Memory B cell (primary cell): ENCODE results near the gene ZBTB38.
A peak's percentile ranks its signal among the peaks of the same experiment; 100 is the strongest.

Experiments used
- ATAC-seq: fragments of 150-1000 bp; cut with Tn5 transposase; 2 replicates; pipeline ENCODE4 v1.10.0; 2021; ENCODE audit warnings: low read depth, mild to moderate bottlenecking, moderate library complexity
- DNase-seq, 2 donors: peaks; one replicate each; pipeline ENCODE4 v3.0.0; 2022; ENCODE audit warnings: low spot score in 2 of 2
- H3K27ac Mint-ChIP-seq: one replicate; pipeline ENCODE4 v1.8.0; 2022; ENCODE audit warnings: mild to moderate bottlenecking, moderate library complexity, mixed read lengths
- H3K27me3 Mint-ChIP-seq: one replicate; pipeline ENCODE4 v1.8.0; 2022; ENCODE audit warnings: mixed read lengths
- H3K36me3 Mint-ChIP-seq: one replicate; pipeline ENCODE4 v1.8.0; 2022; ENCODE audit warnings: mild to moderate bottlenecking, mixed read lengths
- H3K4me1 Mint-ChIP-seq: one replicate; pipeline ENCODE4 v1.8.0; 2022; ENCODE audit warnings: mixed read lengths
- H3K4me3 Mint-ChIP-seq: one replicate; pipeline ENCODE4 v1.8.0; 2022; ENCODE audit warnings: mild to moderate bottlenecking, moderate library complexity, mixed read lengths
- H3K9me3 Mint-ChIP-seq: one replicate; pipeline ENCODE4 v1.8.0; 2022; ENCODE audit warnings: mixed read lengths

ZBTB38 gene

DNA sequence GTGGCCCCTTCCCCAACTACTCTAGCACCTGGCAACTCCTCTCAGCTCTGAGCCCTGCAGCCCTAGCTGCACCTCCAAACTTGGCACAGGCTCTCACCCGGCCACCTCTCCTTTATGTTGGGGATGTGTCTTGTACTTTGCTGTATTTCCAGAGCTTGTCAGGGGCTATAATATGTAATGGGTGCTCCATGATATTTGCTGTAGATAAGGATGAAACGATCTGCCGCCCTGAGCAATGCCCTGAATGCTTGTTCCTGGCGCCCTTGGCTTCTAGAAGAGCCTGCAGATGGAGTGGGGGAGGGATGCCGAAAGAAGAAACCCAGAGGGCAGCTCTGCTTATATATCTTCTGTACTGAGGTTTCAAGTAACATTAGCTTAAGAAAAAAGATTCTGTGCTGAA lies 35.9 kb upstream of the ZBTB38 start:
- H3K4me1 Mint-ChIP-seq, result peaks cover 15% of the 10 kb centered on the region
- H3K36me3 Mint-ChIP-seq, result peaks cover 2% of the 10 kb centered on the region
- no peak for DNase-seq
- H3K9me3 Mint-ChIP-seq, result no peaks in the 10 kb centered on the region
- peaks cover 9% of the 10 kb centered on the region for H3K27me3 Mint-ChIP-seq
- no peak overlapping the region for H3K4me3 Mint-ChIP-seq
- no peak for ATAC-seq
- no peak overlapping the region for H3K27ac Mint-ChIP-seq

DNA sequence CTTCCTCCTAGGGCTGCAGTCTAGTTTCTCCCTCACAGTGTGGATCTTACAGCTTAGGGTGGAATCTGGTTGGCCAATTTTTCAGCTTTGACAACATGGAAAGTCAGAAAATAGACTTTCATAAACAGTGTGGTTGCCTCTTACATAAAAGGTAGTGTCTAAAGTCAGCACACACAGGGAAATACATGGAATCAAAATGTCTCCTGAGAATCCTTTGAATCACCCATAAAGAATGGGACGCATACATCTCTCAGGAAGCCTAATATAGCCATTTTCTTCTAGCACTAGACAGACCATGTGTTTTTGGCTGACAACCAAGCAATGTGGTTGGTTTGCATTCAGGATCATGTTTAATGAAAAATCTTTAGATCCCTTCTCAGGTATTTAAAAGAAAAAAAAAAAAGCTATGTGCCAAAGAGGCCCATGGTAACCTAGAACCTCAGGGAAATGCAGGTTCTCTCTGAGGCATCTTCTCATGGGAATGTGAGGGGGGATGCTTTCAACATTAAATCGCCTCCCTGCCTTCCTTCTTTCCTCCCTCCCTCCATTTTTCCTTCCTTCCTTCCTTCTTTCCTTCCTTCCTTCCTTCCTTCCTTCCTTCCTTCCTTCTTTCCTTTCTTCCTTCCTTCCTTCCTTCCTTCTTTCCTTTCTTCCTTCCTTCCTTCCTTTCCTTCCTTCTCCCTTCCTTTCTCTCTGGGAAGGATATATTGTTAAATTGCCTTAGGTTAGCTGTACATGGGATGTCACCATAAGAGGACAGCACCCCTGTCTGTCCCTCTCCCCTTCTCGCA lies 34.3 kb upstream of the ZBTB38 start:
- Mint-ChIP-seq H3K4me1 (peaks cover 19% of the 10 kb centered on the region), H3K27me3 (peaks cover 8% of the 10 kb centered on the region), H3K4me3 (no peak overlapping the region), H3K36me3 (peaks cover 3% of the 10 kb centered on the region), H3K27ac (no peak overlapping the region), H3K9me3 (no peaks in the 10 kb centered on the region)
- no peak for ATAC-seq
- no peak for DNase-seq

GRCh38 chr3:141334627-141335250 lies 33.6 kb upstream of the ZBTB38 start:
- Mint-ChIP-seq H3K36me3 (peaks cover 3% of the 10 kb centered on the region), H3K4me3 (no peak overlapping the region), H3K4me1 (peaks cover 19% of the 10 kb centered on the region), H3K27ac (no peak overlapping the region), H3K9me3 (no peaks in the 10 kb centered on the region), H3K27me3 (peaks cover 8% of the 10 kb centered on the region)
- DNase-seq (no peak), ATAC-seq (no peak)

GRCh38 chr3:141335531-141336061 lies 32.7 kb upstream of the ZBTB38 start:
- Mint-ChIP-seq H3K4me1 (peaks cover 19% of the 10 kb centered on the region), H3K27me3 (peaks cover 8% of the 10 kb centered on the region), H3K4me3 (no peak overlapping the region), H3K36me3 (peaks cover 3% of the 10 kb centered on the region), H3K27ac (no peak overlapping the region), H3K9me3 (no peaks in the 10 kb centered on the region)
- ATAC-seq (no peak), DNase-seq (no peak)

- no peak overlapping the region for H3K27ac Mint-ChIP-seq
- peaks cover 6% of the 10 kb centered on the region for H3K36me3 Mint-ChIP-seq
- ATAC-seq (peak; percentile 97), DNase-seq (peak in 1 of 2 donors; percentile 28)
- H3K4me1 Mint-ChIP-seq, result peaks cover 12% of the 10 kb centered on the region
- H3K27me3 Mint-ChIP-seq, result peaks cover 13% of the 10 kb centered on the region
- peak overlapping the region; percentile 52 for H3K4me3 Mint-ChIP-seq
- H3K9me3 Mint-ChIP-seq, result no peaks in the 10 kb centered on the region
Observed at GRCh38 chr3:141336672-141337522, 31.4 kb upstream of the ZBTB38 start.

DNA sequence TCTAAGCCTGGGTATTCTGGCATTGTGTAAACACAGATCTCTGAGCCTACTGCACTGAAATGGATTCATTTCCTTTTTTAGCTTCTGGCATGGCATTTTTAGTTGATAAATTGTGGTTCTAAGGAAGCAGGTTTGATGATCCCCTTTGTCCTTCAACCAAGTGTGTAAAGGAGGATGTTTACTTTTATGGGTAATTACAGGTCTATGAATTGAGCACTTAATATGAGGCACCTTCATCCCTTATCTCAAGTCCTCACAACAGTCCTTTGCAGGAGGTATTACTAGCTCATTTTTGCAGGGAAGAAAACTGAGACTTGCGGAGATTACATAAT lies 30.8 kb upstream of the ZBTB38 start:
- no peak overlapping the region for H3K4me3 Mint-ChIP-seq
- H3K36me3 Mint-ChIP-seq, result peaks cover 6% of the 10 kb centered on the region
- peaks cover 12% of the 10 kb centered on the region for H3K4me1 Mint-ChIP-seq
- ATAC-seq (peak; percentile 10), DNase-seq (no peak)
- H3K9me3 Mint-ChIP-seq, result no peaks in the 10 kb centered on the region
- peaks cover 13% of the 10 kb centered on the region for H3K27me3 Mint-ChIP-seq
- H3K27ac Mint-ChIP-seq, result no peak overlapping the region

DNA sequence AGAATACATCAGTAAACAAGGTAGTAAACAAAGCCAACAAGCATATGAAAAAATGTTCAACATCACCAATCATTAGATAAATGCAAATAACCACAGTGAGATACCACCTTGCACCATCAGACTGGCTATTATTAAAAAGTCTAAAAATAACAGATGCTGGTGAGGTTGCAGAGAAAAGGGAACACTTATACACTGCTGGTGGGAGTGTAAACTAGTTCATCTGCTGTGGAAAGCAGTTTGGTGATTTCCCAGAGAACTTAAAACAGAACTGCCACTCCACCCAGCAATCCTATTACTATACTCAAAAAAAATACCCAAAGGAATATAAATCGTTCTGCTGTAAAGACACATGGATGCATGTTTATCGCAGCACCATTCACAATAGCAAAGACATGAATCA lies 30.3 kb upstream of the ZBTB38 start:
- Mint-ChIP-seq H3K9me3 (no peaks in the 10 kb centered on the region), H3K27ac (no peak overlapping the region), H3K36me3 (peaks cover 6% of the 10 kb centered on the region), H3K27me3 (peaks cover 13% of the 10 kb centered on the region), H3K4me1 (peaks cover 12% of the 10 kb centered on the region), H3K4me3 (no peak overlapping the region)
- ATAC-seq, result no peak
- no peak for DNase-seq

DNA sequence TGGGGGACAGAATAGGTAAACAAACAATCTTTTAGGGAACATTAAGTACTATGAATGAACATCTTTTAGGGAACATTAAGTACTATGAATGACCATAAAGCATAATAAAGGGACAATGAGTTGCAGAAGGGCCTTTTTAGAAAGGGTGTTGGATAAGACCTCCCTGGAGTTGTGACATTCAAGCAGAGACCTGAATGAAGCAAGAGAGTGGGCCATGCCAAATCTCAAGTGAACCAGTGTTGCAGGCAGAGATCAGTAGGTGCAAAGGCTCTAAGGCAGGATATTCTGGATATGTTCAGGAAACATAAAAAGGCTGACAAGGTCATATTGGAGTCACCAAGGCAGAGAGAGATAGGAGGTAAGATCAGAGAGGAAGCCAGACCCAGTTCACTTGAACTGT lies 29.4 kb upstream of the ZBTB38 start:
- Mint-ChIP-seq H3K4me3 (no peak overlapping the region), H3K27me3 (peaks cover 13% of the 10 kb centered on the region), H3K36me3 (peaks cover 6% of the 10 kb centered on the region), H3K4me1 (peaks cover 12% of the 10 kb centered on the region), H3K9me3 (no peaks in the 10 kb centered on the region), H3K27ac (no peak overlapping the region)
- DNase-seq (no peak), ATAC-seq (no peak)

- Mint-ChIP-seq H3K36me3 (peaks cover 3% of the 10 kb centered on the region), H3K27ac (no peak overlapping the region), H3K27me3 (peaks cover 9% of the 10 kb centered on the region), H3K4me3 (no peak overlapping the region), H3K9me3 (no peaks in the 10 kb centered on the region), H3K4me1 (peaks cover 11% of the 10 kb centered on the region)
- no peak for ATAC-seq
- no peak for DNase-seq
Observed at GRCh38 chr3:141341536-141341935, 26.8 kb upstream of the ZBTB38 start.

DNA sequence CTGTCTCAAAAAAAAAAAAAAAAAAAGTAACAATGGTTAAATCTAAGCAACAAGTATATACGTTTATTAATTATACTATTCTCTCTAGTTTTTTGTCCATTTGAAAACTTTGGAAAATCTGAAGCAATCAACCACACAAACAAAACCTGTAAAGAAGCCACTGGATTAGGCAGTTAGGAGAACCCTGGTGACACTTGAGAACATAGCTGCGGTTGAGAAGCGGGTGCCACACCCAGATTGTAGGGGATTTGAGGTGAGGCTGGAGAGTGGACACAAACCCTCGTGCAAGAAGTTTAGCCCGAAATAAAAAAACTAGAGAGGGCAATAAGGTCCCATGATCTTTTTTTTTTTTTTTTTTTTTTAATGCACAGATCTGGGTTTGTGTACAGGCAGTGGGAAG lies 25.9 kb upstream of the ZBTB38 start:
- Mint-ChIP-seq H3K36me3 (peaks cover 3% of the 10 kb centered on the region), H3K9me3 (no peaks in the 10 kb centered on the region), H3K27ac (no peak overlapping the region), H3K4me3 (no peak overlapping the region), H3K27me3 (peaks cover 9% of the 10 kb centered on the region), H3K4me1 (peaks cover 10% of the 10 kb centered on the region)
- DNase-seq (no peak), ATAC-seq (no peak)

- peaks cover 9% of the 10 kb centered on the region for H3K27me3 Mint-ChIP-seq
- DNase-seq, result no peak
- no peak overlapping the region for H3K4me3 Mint-ChIP-seq
- H3K4me1 Mint-ChIP-seq, result peaks cover 8% of the 10 kb centered on the region
- no peak for ATAC-seq
- no peak overlapping the region for H3K27ac Mint-ChIP-seq
- H3K36me3 Mint-ChIP-seq, result peaks cover 3% of the 10 kb centered on the region
- H3K9me3 Mint-ChIP-seq, result no peaks in the 10 kb centered on the region
Observed at GRCh38 chr3:141343077-141343476, 25.2 kb upstream of the ZBTB38 start.

GRCh38 chr3:141343865-141344271 lies 24.4 kb upstream of the ZBTB38 start:
- peaks cover 6% of the 10 kb centered on the region for H3K4me1 Mint-ChIP-seq
- H3K9me3 Mint-ChIP-seq, result no peaks in the 10 kb centered on the region
- no peak for ATAC-seq
- H3K27ac Mint-ChIP-seq, result no peak overlapping the region
- H3K36me3 Mint-ChIP-seq, result peaks cover 2% of the 10 kb centered on the region
- no peak for DNase-seq
- no peak overlapping the region for H3K4me3 Mint-ChIP-seq
- peaks cover 8% of the 10 kb centered on the region for H3K27me3 Mint-ChIP-seq

DNA sequence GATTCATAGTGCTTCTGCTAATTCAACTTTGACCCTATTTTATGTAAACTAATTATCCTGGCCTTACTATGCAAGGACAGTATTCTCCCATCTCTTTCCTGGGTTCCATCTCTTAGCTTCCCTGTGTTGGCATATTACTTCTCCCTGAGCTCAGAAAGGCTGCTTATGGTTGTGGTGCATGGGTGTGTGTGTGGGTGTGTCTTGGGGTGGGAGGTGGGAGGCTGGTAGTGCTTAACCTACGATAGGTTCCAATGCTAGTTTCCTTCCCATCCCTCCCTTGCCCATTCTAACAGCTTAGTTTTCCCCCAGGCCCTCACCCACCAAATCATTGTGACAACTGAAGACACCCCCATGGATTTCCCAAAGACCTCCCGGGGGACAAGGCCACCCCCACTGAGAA lies 22.8 kb upstream of the ZBTB38 start:
- Mint-ChIP-seq H3K27ac (no peak overlapping the region), H3K27me3 (peaks cover 5% of the 10 kb centered on the region), H3K36me3 (peaks cover 6% of the 10 kb centered on the region), H3K4me1 (peaks cover 6% of the 10 kb centered on the region), H3K9me3 (no peaks in the 10 kb centered on the region), H3K4me3 (no peak overlapping the region)
- DNase-seq, result no peak
- ATAC-seq, result no peak

GRCh38 chr3:141346007-141346406 lies 22.3 kb upstream of the ZBTB38 start:
- ATAC-seq, result no peak
- no peak for DNase-seq

More at GRCh38 chr3:141346007-141346406, 22.3 kb upstream of the ZBTB38 start:
- H3K27ac Mint-ChIP-seq, result no peak overlapping the region
- H3K4me1 Mint-ChIP-seq, result peaks cover 6% of the 10 kb centered on the region
- peaks cover 5% of the 10 kb centered on the region for H3K27me3 Mint-ChIP-seq
- no peaks in the 10 kb centered on the region for H3K9me3 Mint-ChIP-seq
- no peak overlapping the region for H3K4me3 Mint-ChIP-seq
- H3K36me3 Mint-ChIP-seq, result peaks cover 6% of the 10 kb centered on the region
